HL-60 (cell line): ENCODE measurements around the gene ITGB5.

Source experiments
- DNase-seq, 2 experiments: peaks; one replicate each; pipeline ENCODE4 v3.0.0-alpha.2; 2010 to 2020; ENCODE audit warnings: low read depth in 1 of 2, low spot score in 1 of 2
- H3K27ac ChIP-seq: fragments of 250-450 bp; sonication (Bioruptor Pico); replicated peaks from 2 replicates; pipeline ENCODE4 v1.5.1; 2020; ENCODE audit warnings: mild to moderate bottlenecking, moderate library complexity
- H3K27me3 ChIP-seq: fragments of 250-450 bp; sonication (Bioruptor Pico); 2 replicates; pipeline ENCODE4 v1.5.1; 2021; ENCODE audit warnings: mild to moderate bottlenecking, moderate library complexity; ENCODE audit not compliant: insufficient read depth, poor library complexity, severe bottlenecking
- H3K4me3 ChIP-seq: replicated peaks from 2 replicates; pipeline ENCODE4 v1.5.1; 2011; ENCODE audit warnings: mild to moderate bottlenecking, control low read depth, low read length; ENCODE audit not compliant: insufficient read depth
- CTCF ChIP-seq: IDR thresholded peaks from one replicate; pipeline ENCODE4 v1.5.1; 2011; ENCODE audit warnings: low read length, control low read depth, inconsistent platforms; ENCODE audit not compliant: insufficient read depth
- GABPA ChIP-seq: IDR thresholded peaks from 2 replicates; pipeline ENCODE4 v1.6.1; 2012; ENCODE audit warnings: low read depth
- POLR2AphosphoS5 ChIP-seq: IDR thresholded peaks from 2 replicates; pipeline ENCODE4 v1.6.1; 2012; ENCODE audit warnings: low read depth
- SPI1 ChIP-seq: IDR thresholded peaks from 2 replicates; pipeline ENCODE4 v1.6.1; 2012; ENCODE audit warnings: low read depth, mild to moderate bottlenecking, borderline replicate concordance
- TF ChIP-seq, protein P1 (sequence below): IDR thresholded peaks from 2 replicates; pipeline ENCODE4 v1.6.1; 2012; ENCODE audit warnings: low read depth; ENCODE audit not compliant: insufficient replicate concordance

ITGB5 gene

GRCh38 chr3:124858275-124858674 is 28.9 kb downstream of the ITGB5 start:
- Histone ChIP-seq H3K27me3 (peaks cover 4% of the 10 kb centered on the region), H3K4me3 (no peak overlapping the region), H3K27ac (no peak overlapping the region)
- TF ChIP-seq GABPA (no peak), POLR2AphosphoS5 (no peak)
- TF ChIP-seq, protein P1, sequence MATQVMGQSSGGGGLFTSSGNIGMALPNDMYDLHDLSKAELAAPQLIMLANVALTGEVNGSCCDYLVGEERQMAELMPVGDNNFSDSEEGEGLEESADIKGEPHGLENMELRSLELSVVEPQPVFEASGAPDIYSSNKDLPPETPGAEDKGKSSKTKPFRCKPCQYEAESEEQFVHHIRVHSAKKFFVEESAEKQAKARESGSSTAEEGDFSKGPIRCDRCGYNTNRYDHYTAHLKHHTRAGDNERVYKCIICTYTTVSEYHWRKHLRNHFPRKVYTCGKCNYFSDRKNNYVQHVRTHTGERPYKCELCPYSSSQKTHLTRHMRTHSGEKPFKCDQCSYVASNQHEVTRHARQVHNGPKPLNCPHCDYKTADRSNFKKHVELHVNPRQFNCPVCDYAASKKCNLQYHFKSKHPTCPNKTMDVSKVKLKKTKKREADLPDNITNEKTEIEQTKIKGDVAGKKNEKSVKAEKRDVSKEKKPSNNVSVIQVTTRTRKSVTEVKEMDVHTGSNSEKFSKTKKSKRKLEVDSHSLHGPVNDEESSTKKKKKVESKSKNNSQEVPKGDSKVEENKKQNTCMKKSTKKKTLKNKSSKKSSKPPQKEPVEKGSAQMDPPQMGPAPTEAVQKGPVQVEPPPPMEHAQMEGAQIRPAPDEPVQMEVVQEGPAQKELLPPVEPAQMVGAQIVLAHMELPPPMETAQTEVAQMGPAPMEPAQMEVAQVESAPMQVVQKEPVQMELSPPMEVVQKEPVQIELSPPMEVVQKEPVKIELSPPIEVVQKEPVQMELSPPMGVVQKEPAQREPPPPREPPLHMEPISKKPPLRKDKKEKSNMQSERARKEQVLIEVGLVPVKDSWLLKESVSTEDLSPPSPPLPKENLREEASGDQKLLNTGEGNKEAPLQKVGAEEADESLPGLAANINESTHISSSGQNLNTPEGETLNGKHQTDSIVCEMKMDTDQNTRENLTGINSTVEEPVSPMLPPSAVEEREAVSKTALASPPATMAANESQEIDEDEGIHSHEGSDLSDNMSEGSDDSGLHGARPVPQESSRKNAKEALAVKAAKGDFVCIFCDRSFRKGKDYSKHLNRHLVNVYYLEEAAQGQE: no peak
- no peak for DNase-seq

GRCh38 chr3:124856677-124857076 is 30.5 kb downstream of the ITGB5 start:
- no peak for DNase-seq
- H3K27me3 ChIP-seq: peaks cover 4% of the 10 kb centered on the region

DNA sequence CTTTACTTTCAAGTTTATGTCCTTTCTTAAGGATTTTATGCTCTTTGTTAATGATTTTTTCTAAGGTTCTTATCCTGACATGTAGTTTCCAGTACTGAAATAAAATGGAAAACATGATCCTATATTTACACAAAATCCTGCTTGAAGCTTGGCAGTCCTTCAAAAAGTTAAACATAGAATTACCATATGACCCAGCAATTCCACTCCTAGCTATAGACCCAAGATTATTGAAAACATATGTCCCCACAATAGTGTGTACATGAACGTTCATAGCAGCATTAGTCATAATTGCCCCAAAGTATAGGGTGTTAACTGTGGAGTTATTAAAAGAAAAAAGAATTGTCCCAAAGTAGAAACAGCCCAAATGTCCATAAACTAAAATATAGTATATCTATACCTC is 33.2 kb downstream of the ITGB5 start:
- no peak for TF ChIP-seq GABPA
- TF ChIP-seq POLR2AphosphoS5: no peak
- TF ChIP-seq CTCF: no peak
- no peak for TF ChIP-seq SPI1
- TF ChIP-seq, protein P1: no peak
- DNase-seq: no peak
- H3K4me3 ChIP-seq: no peak overlapping the region
- H3K27me3 ChIP-seq: peaks cover 4% of the 10 kb centered on the region
- H3K27ac ChIP-seq: no peak overlapping the region

More at GRCh38 chr3:124856677-124857076, 30.5 kb downstream of the ITGB5 start:
- Histone ChIP-seq H3K4me3 (no peak overlapping the region), H3K27ac (no peak overlapping the region)
- TF ChIP-seq, protein P1: no peak
- TF ChIP-seq CTCF (no peak), SPI1 (no peak), POLR2AphosphoS5 (no peak)

DNA sequence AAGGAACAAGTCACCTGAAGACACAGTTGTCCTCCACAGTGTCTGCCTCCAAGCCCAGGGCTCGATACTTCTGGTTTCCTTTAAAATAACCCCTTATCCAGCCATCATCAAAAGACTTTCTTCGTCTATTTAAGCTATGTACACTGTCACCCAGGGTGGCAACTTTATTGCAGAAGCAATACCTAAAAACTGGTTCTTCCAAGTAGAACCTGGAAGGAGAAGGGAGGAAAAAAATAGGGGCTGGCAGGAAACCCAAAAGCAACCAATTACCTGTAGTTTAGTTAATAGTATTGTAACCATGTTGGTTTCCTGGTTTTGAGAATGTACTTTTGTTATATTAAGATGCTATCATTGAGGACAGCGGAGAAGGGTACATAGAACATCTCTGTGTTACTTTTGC is 33.7 kb downstream of the ITGB5 start:
- Histone ChIP-seq H3K27ac (no peak overlapping the region), H3K27me3 (peaks cover 4% of the 10 kb centered on the region), H3K4me3 (no peak overlapping the region)
- no peak for TF ChIP-seq SPI1
- TF ChIP-seq, protein P1: no peak
- TF ChIP-seq CTCF: no peak
- no peak for TF ChIP-seq POLR2AphosphoS5
- TF ChIP-seq GABPA: no peak
- DNase-seq: no peak
